NCI-H187 (cell line): ENCODE measurements around the gene ARPC1A.
"Not testable (repeated sequence)": the region's sequence is repeated elsewhere in the genome, so short reads cannot be mapped to it uniquely, and the experiment has no call there.

Source experiments
- DNase-seq, 2 experiments: peaks; one replicate each; lab custom pipeline; 2025; lab: John Stamatoyannopoulos, UW

The ARPC1A gene

GRCh38 chr7:99325592-99326407 lies at the start of gene ARPC1A:
Gene ARPC1A (plus strand): TSS chr7:99325898. CDS start chr7:99333354, 7,456 bp downstream.
- peak; percentile 76 to 95 for DNase-seq

- no peak for DNase-seq
Measured at GRCh38 chr7:99278180-99278579, 47.5 kb upstream of the ARPC1A start.

- DNase-seq: not testable (repeated sequence)
Measured at GRCh38 chr7:99284165-99284564, 41.5 kb upstream of the ARPC1A start.

- no peak for DNase-seq
Measured at GRCh38 chr7:99287779-99288534, 37.7 kb upstream of the ARPC1A start.

- no peak for DNase-seq
Measured at GRCh38 chr7:99289185-99289584, 36.5 kb upstream of the ARPC1A start.

GRCh38 chr7:99290148-99290547 lies 35.5 kb upstream of the ARPC1A start:
- DNase-seq: not testable (repeated sequence)

- DNase-seq: peak in 1 of 2 experiments; percentile 10
Measured at GRCh38 chr7:99290980-99291607, 34.6 kb upstream of the ARPC1A start.

GRCh38 chr7:99292127-99292526 lies 33.6 kb upstream of the ARPC1A start:
- DNase-seq: no peak

- DNase-seq: no peak
Measured at GRCh38 chr7:99293167-99293566, 32.5 kb upstream of the ARPC1A start.

GRCh38 chr7:99293650-99294049 lies 32.0 kb upstream of the ARPC1A start:
- no peak for DNase-seq

GRCh38 chr7:99296471-99296870 lies 29.2 kb upstream of the ARPC1A start:
- DNase-seq: no peak

GRCh38 chr7:99301496-99301895 lies 24.2 kb upstream of the ARPC1A start:
- DNase-seq: no peak

- DNase-seq: no peak
Measured at GRCh38 chr7:99305473-99306260, 20.0 kb upstream of the ARPC1A start.

- DNase-seq: no peak
Measured at GRCh38 chr7:99308461-99309074, 17.1 kb upstream of the ARPC1A start.

GRCh38 chr7:99309111-99309510 lies 16.6 kb upstream of the ARPC1A start:
- no peak for DNase-seq

GRCh38 chr7:99310004-99310403 lies 15.7 kb upstream of the ARPC1A start:
- DNase-seq: no peak

GRCh38 chr7:99311702-99312101 lies 14.0 kb upstream of the ARPC1A start:
- DNase-seq: no peak

GRCh38 chr7:99312316-99313203 lies 13.1 kb upstream of the ARPC1A start:
- peak; percentile 11 to 21 for DNase-seq

GRCh38 chr7:99313204-99313573 lies 12.5 kb upstream of the ARPC1A start:
- no peak for DNase-seq

- DNase-seq: peak in 1 of 2 experiments; percentile 5
Measured at GRCh38 chr7:99314504-99314903, 11.2 kb upstream of the ARPC1A start.
